Measurements from ENCODE around the gene PAN3. TPM values are rescaled to one million over a fixed set of nuclear protein-coding genes. Genes with fewer than 3 reads are reported as not detected.

Gene PAN3
- total RNA-seq, 1 experiment from 2014 or later = 18.5 TPM

DNA sequence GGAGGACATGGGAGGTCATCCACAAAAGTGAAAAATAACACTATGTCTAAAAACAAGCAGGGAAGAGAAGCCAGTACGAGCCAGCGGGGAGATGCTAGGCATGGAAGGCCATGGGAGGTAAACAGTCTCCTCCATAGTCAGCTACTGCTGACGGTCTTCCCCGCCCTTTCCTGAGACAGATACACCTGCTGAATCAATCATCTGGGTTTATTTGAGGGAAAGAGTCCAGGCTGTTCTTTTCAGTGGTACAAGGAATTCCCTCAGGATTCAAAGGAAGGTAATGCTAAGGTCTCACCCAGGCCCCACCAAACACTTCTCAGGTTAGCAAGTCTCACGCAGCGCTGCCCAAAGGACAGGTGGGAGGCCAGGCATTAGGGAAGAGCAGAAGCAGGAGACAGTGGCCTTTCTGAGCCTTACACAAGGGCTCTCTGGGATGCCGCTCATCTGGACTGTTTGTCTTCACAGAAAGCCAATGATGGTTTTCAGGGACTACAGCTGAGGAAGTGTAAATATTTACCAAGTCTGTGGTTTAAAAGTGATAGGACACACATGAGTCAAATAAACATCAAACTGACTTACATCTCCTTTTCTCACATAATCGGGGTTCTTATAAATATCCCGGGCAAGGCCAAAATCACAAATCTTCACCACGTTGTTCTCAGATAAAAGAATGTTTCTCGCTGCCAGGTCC lies 182.7 kb downstream of the PAN3 start:
- in situ Hi-C loops (cut with HindIII; ENCODE audit: low pct_unique_long_range_greater_than_20kb, low sequenced_read_pairs) = no loop called here
- DNase-seq (ENCODE audit: low read depth, low spot score) (no peak), ATAC-seq (no peak)
- Histone ChIP-seq H3K4me3 (ENCODE audit: low read depth in 2 of 2, low read length in 2 of 2) (no peak overlapping the region), H3K27me3 (ENCODE audit: control insufficient read depth, insufficient read depth, low read length) (no peaks in the 10 kb centered on the region), H3K4me1 (ENCODE audit: control insufficient read depth, insufficient read depth, low read length) (no peaks in the 10 kb centered on the region), H3K27ac (ENCODE audit: low read length) (no peak overlapping the region), H3K9me3 (ENCODE audit: control insufficient read depth, insufficient read depth, low read depth, low read length) (no peaks in the 10 kb centered on the region), H3K36me3 (ENCODE audit: control insufficient read depth, insufficient read depth, low read length) (no peaks in the 10 kb centered on the region)
- ChIA-PET POLR2A (no interaction called here), CTCF (no interaction called here)
- TF ChIP-seq, protein P1, sequence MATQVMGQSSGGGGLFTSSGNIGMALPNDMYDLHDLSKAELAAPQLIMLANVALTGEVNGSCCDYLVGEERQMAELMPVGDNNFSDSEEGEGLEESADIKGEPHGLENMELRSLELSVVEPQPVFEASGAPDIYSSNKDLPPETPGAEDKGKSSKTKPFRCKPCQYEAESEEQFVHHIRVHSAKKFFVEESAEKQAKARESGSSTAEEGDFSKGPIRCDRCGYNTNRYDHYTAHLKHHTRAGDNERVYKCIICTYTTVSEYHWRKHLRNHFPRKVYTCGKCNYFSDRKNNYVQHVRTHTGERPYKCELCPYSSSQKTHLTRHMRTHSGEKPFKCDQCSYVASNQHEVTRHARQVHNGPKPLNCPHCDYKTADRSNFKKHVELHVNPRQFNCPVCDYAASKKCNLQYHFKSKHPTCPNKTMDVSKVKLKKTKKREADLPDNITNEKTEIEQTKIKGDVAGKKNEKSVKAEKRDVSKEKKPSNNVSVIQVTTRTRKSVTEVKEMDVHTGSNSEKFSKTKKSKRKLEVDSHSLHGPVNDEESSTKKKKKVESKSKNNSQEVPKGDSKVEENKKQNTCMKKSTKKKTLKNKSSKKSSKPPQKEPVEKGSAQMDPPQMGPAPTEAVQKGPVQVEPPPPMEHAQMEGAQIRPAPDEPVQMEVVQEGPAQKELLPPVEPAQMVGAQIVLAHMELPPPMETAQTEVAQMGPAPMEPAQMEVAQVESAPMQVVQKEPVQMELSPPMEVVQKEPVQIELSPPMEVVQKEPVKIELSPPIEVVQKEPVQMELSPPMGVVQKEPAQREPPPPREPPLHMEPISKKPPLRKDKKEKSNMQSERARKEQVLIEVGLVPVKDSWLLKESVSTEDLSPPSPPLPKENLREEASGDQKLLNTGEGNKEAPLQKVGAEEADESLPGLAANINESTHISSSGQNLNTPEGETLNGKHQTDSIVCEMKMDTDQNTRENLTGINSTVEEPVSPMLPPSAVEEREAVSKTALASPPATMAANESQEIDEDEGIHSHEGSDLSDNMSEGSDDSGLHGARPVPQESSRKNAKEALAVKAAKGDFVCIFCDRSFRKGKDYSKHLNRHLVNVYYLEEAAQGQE (IDR thresholded peaks at IDR 0.05; ENCODE audit: insufficient read depth in 1 of 2, low read depth in 2 of 2, low read length in 1 of 2) = no peak
- TF ChIP-seq TCF7L2 (IDR thresholded peaks at IDR 0.05; ENCODE audit: low read depth, low read length) (no peak), POLR2AphosphoS5 (IDR thresholded peaks at IDR 0.05; ENCODE audit: low read depth, low read length) (no peak), SIN3A (IDR thresholded peaks at IDR 0.05; ENCODE audit: borderline replicate concordance, insufficient read depth, low read depth, low read length) (no peak)
- TF ChIP-seq, protein P2, sequence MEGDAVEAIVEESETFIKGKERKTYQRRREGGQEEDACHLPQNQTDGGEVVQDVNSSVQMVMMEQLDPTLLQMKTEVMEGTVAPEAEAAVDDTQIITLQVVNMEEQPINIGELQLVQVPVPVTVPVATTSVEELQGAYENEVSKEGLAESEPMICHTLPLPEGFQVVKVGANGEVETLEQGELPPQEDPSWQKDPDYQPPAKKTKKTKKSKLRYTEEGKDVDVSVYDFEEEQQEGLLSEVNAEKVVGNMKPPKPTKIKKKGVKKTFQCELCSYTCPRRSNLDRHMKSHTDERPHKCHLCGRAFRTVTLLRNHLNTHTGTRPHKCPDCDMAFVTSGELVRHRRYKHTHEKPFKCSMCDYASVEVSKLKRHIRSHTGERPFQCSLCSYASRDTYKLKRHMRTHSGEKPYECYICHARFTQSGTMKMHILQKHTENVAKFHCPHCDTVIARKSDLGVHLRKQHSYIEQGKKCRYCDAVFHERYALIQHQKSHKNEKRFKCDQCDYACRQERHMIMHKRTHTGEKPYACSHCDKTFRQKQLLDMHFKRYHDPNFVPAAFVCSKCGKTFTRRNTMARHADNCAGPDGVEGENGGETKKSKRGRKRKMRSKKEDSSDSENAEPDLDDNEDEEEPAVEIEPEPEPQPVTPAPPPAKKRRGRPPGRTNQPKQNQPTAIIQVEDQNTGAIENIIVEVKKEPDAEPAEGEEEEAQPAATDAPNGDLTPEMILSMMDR (IDR thresholded peaks at IDR 0.05) = no peak
- no TSS peak for BruUV-seq (replicated peaks)
- intact Hi-C loops (cut with micrococcal nuclease; ENCODE audit: unreplicated experiment) = loop anchor here (5.0 to 10.0 kb wide), 2 partner anchors 316 to 474 kb away; no protein-coding TSS in a partner anchor

DNA sequence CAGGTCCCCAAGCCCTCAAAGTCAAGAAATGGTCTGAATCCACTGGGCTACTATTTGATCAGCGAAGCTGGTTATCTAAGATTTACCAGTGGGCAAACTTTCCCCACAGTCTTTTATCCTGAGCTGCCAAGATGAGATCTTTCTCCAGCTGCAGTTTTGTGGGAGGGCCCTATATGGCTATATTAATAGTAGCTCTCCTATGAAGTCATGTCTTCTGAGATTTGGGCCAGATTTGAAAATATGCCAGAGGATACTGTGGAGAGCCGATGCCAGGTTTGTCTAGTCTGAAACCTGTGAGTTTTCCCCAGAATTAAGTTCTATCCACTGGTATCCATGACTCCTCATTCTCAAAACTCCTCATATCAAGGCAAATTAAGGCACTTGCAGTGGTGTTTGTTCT lies 183.4 kb downstream of the PAN3 start:
- H3K9me3 ChIP-seq (ENCODE audit: control insufficient read depth, insufficient read depth, low read depth, low read length) = no peaks in the 10 kb centered on the region
- POLR2A ChIA-PET = interaction anchor here (0.6 kb wide), 1 partner anchor 321 kb away, joined by 3 read pairs; no protein-coding TSS in a partner anchor
- no peak overlapping the region for H3K4me3 ChIP-seq (ENCODE audit: low read depth in 2 of 2, low read length in 2 of 2)
- H3K27ac ChIP-seq (ENCODE audit: low read length) = no peak overlapping the region
- no peaks in the 10 kb centered on the region for H3K27me3 ChIP-seq (ENCODE audit: control insufficient read depth, insufficient read depth, low read length)
- BruUV-seq (replicated peaks) = no TSS peak
- no peak for DNase-seq (ENCODE audit: low read depth, low spot score)
- in situ Hi-C loops (cut with HindIII; ENCODE audit: low pct_unique_long_range_greater_than_20kb, low sequenced_read_pairs) (no loop called here), intact Hi-C loops (cut with micrococcal nuclease; ENCODE audit: unreplicated experiment) (loop anchor here (5.0 to 10.0 kb wide), 2 partner anchors 316 to 473 kb away; no protein-coding TSS in a partner anchor)
- CTCF ChIA-PET = no interaction called here
- no peaks in the 10 kb centered on the region for H3K36me3 ChIP-seq (ENCODE audit: control insufficient read depth, insufficient read depth, low read length)
- ATAC-seq = no peak
- no peaks in the 10 kb centered on the region for H3K4me1 ChIP-seq (ENCODE audit: control insufficient read depth, insufficient read depth, low read length)
- TF ChIP-seq POLR2AphosphoS5 (IDR thresholded peaks at IDR 0.05; ENCODE audit: low read depth, low read length) (no peak), SIN3A (IDR thresholded peaks at IDR 0.05; ENCODE audit: borderline replicate concordance, insufficient read depth, low read depth, low read length) (no peak), TCF7L2 (IDR thresholded peaks at IDR 0.05; ENCODE audit: low read depth, low read length) (no peak)
- TF ChIP-seq, protein P1 (IDR thresholded peaks at IDR 0.05; ENCODE audit: insufficient read depth in 1 of 2, low read depth in 2 of 2, low read length in 1 of 2) = no peak
- TF ChIP-seq, protein P2 (IDR thresholded peaks at IDR 0.05) = no peak

Data from Panc1 (cell line).